ENCODE measurements around the gene ACTR1A. TPM values are rescaled to one million over a fixed set of nuclear protein-coding genes. Genes with fewer than 3 reads are reported as not detected.

ACTR1A gene
- 10 to 100 TPM; 42.1 to 68.1 (median 67.2) TPM for polyA plus RNA-seq
- long read RNA-seq, donor 1, transcript ACTR1A-201 (11 exons, 2,829 nt): major isoform, 28 of 35 reads
- long read RNA-seq, donor 1, partial matches to known transcripts: 5 of 35 reads
- long read RNA-seq, donor 1, other reads (novel, unspliced or antisense): 0 of 35 reads
- long read RNA-seq, donor 2, transcript ACTR1A-201 (11 exons, 2,829 nt): major isoform, 6 of 6 reads
- long read RNA-seq, donor 2, partial matches to known transcripts: 0 of 6 reads
- long read RNA-seq, donor 2, other reads (novel, unspliced or antisense): 0 of 6 reads
- long read RNA-seq, donor 3, transcript ACTR1A-201 (11 exons, 2,829 nt): major isoform, 7 of 7 reads
- long read RNA-seq, donor 3, partial matches to known transcripts: 0 of 7 reads
- long read RNA-seq, donor 3, other reads (novel, unspliced or antisense): 0 of 7 reads
- long read RNA-seq, donor 4, partial matches to known transcripts: 0 of 1 reads
- long read RNA-seq, donor 4, other reads (novel, unspliced or antisense): 0 of 1 reads
- long read RNA-seq, donor 5, transcript ACTR1A-201 (11 exons, 2,829 nt): major isoform, 5 of 6 reads
- long read RNA-seq, donor 5, partial matches to known transcripts: 0 of 6 reads
- long read RNA-seq, donor 5, other reads (novel, unspliced or antisense): 0 of 6 reads
- long read RNA-seq, donor 6, transcript ACTR1A-201 (11 exons, 2,829 nt): major isoform, 7 of 21 reads
- long read RNA-seq, donor 6, partial matches to known transcripts: 14 of 21 reads
- long read RNA-seq, donor 6, other reads (novel, unspliced or antisense): 0 of 21 reads
- long read RNA-seq, donor 7: 0 reads
- long read RNA-seq, donor 8, partial matches to known transcripts: 0 of 1 reads
- long read RNA-seq, donor 8, other reads (novel, unspliced or antisense): 0 of 1 reads
- long read RNA-seq, donor 9, partial matches to known transcripts: 0 of 3 reads
- long read RNA-seq, donor 9, other reads (novel, unspliced or antisense): 0 of 3 reads
- long read RNA-seq, donor 10, transcript ACTR1A-201 (11 exons, 2,829 nt): major isoform, 18 of 25 reads
- long read RNA-seq, donor 10, partial matches to known transcripts: 5 of 25 reads
- long read RNA-seq, donor 10, other reads (novel, unspliced or antisense): 0 of 25 reads

GRCh38 chr10:102502337-102503151, at the start of gene ACTR1A:
Gene ACTR1A, minus strand, starts transcription at chr10:102502712. Its CDS starts 65 bp downstream, at chr10:102502647.
- peak within 1 kb of the TSS; percentile 73 to 100 (median 82) for H3K4me3 ChIP-seq (ENCODE audit: low read depth in 1 of 3, low read length in 3 of 3)
- H3K27ac ChIP-seq (ENCODE audit: low read depth in 1 of 3, low read length in 2 of 3): peak within 1 kb of the TSS; percentile 77 to 92 (median 92)
- H3K27me3 ChIP-seq (ENCODE audit: control insufficient read depth in 3 of 3, insufficient read depth in 3 of 3, low read length in 3 of 3): no peaks in the 10 kb centered on the region
- peaks cover 0 to 12% (median 0%) of the 10 kb centered on the region in 3 donors for H3K36me3 ChIP-seq (ENCODE audit: control insufficient read depth in 3 of 3, insufficient read depth in 2 of 3, low read depth in 1 of 3, low read length in 3 of 3)
- H3K4me1 ChIP-seq (ENCODE audit: control insufficient read depth in 3 of 3, insufficient read depth in 2 of 3, low read depth in 1 of 3, low read length in 2 of 3): peaks cover 0 to 29% (median 0%) of the 10 kb centered on the region in 3 donors
- WGBS, 3 donors: 0% methylated on average over 41 to 42 of the region's 42 CpGs
- H3K9me3 ChIP-seq (ENCODE audit: control insufficient read depth in 2 of 2, insufficient read depth in 1 of 2, low read depth in 1 of 2, low read length in 1 of 2): no peaks in the 10 kb centered on the region
- DNase-seq (peak; percentile 99 to 100), FAIRE-seq (no peak)

GRCh38 chr10:102550636-102551210, 48.2 kb upstream of the ACTR1A start:
- Histone ChIP-seq H3K27ac (ENCODE audit: low read depth in 1 of 3, low read length in 2 of 3) (no peak overlapping the region), H3K27me3 (ENCODE audit: control insufficient read depth in 3 of 3, insufficient read depth in 3 of 3, low read length in 3 of 3) (no peaks in the 10 kb centered on the region), H3K4me1 (ENCODE audit: control insufficient read depth in 3 of 3, insufficient read depth in 2 of 3, low read depth in 1 of 3, low read length in 2 of 3) (no peaks in the 10 kb centered on the region)

GRCh38 chr10:102549549-102549948, 47.0 kb upstream of the ACTR1A start:
- no peaks in the 10 kb centered on the region for H3K9me3 ChIP-seq (ENCODE audit: control insufficient read depth in 2 of 2, insufficient read depth in 1 of 2, low read depth in 1 of 2, low read length in 1 of 2)
- WGBS, 3 donors: 83 to 96% (median 94%) methylated on average over 1 of the region's 1 CpG
- no peaks in the 10 kb centered on the region for H3K4me1 ChIP-seq (ENCODE audit: control insufficient read depth in 3 of 3, insufficient read depth in 2 of 3, low read depth in 1 of 3, low read length in 2 of 3)
- no peak overlapping the region for H3K27ac ChIP-seq (ENCODE audit: low read depth in 1 of 3, low read length in 2 of 3)
- H3K36me3 ChIP-seq (ENCODE audit: control insufficient read depth in 3 of 3, insufficient read depth in 2 of 3, low read depth in 1 of 3, low read length in 3 of 3): peaks cover 4 to 29% (median 4%) of the 10 kb centered on the region in 3 donors
- H3K27me3 ChIP-seq (ENCODE audit: control insufficient read depth in 3 of 3, insufficient read depth in 3 of 3, low read length in 3 of 3): no peaks in the 10 kb centered on the region
- DNase-seq: no peak
- H3K4me3 ChIP-seq (ENCODE audit: low read depth in 1 of 3, low read length in 3 of 3): no peak overlapping the region
- FAIRE-seq: no peak

More at GRCh38 chr10:102550636-102551210, 48.2 kb upstream of the ACTR1A start:
- H3K36me3 ChIP-seq (ENCODE audit: control insufficient read depth in 3 of 3, insufficient read depth in 2 of 3, low read depth in 1 of 3, low read length in 3 of 3): peaks cover 4 to 29% (median 4%) of the 10 kb centered on the region in 3 donors
- no peaks in the 10 kb centered on the region for H3K9me3 ChIP-seq (ENCODE audit: control insufficient read depth in 2 of 2, insufficient read depth in 1 of 2, low read depth in 1 of 2, low read length in 1 of 2)
- DNase-seq (no peak), FAIRE-seq (no peak)
- 96 to 98% (median 96%) methylated on average over 9 of the region's 9 CpGs for WGBS, 3 donors
- no peak overlapping the region for H3K4me3 ChIP-seq (ENCODE audit: low read depth in 1 of 3, low read length in 3 of 3)

GRCh38 chr10:102546606-102547320, 44.3 kb upstream of the ACTR1A start:
- H3K27me3 ChIP-seq (ENCODE audit: control insufficient read depth in 3 of 3, insufficient read depth in 3 of 3, low read length in 3 of 3): no peaks in the 10 kb centered on the region
- peaks cover 4 to 21% (median 4%) of the 10 kb centered on the region in 3 donors for H3K36me3 ChIP-seq (ENCODE audit: control insufficient read depth in 3 of 3, insufficient read depth in 2 of 3, low read depth in 1 of 3, low read length in 3 of 3)
- H3K9me3 ChIP-seq (ENCODE audit: control insufficient read depth in 2 of 2, insufficient read depth in 1 of 2, low read depth in 1 of 2, low read length in 1 of 2): no peaks in the 10 kb centered on the region
- H3K27ac ChIP-seq (ENCODE audit: low read depth in 1 of 3, low read length in 2 of 3): no peak overlapping the region
- WGBS, 3 donors: 74 to 92% (median 81%) methylated on average over 12 of the region's 12 CpGs
- FAIRE-seq: no peak
- H3K4me3 ChIP-seq (ENCODE audit: low read depth in 1 of 3, low read length in 3 of 3): no peak overlapping the region
- no peaks in the 10 kb centered on the region for H3K4me1 ChIP-seq (ENCODE audit: control insufficient read depth in 3 of 3, insufficient read depth in 2 of 3, low read depth in 1 of 3, low read length in 2 of 3)
- no peak for DNase-seq

- Histone ChIP-seq H3K9me3 (ENCODE audit: control insufficient read depth in 2 of 2, insufficient read depth in 1 of 2, low read depth in 1 of 2, low read length in 1 of 2) (no peaks in the 10 kb centered on the region), H3K4me3 (ENCODE audit: low read depth in 1 of 3, low read length in 3 of 3) (no peak overlapping the region), H3K36me3 (ENCODE audit: control insufficient read depth in 3 of 3, insufficient read depth in 2 of 3, low read depth in 1 of 3, low read length in 3 of 3) (peaks cover 1 to 17% (median 2%) of the 10 kb centered on the region in 3 donors), H3K4me1 (ENCODE audit: control insufficient read depth in 3 of 3, insufficient read depth in 2 of 3, low read depth in 1 of 3, low read length in 2 of 3) (no peaks in the 10 kb centered on the region), H3K27me3 (ENCODE audit: control insufficient read depth in 3 of 3, insufficient read depth in 3 of 3, low read length in 3 of 3) (no peaks in the 10 kb centered on the region), H3K27ac (ENCODE audit: low read depth in 1 of 3, low read length in 2 of 3) (no peak overlapping the region)
- FAIRE-seq (no peak), DNase-seq (no peak)
- 30 to 63% (median 62%) methylated on average over 2 of the region's 2 CpGs for WGBS, 3 donors
These were observed 43.5 kb upstream of the ACTR1A start for GRCh38 chr10:102545997-102546396.

- no peaks in the 10 kb centered on the region for H3K27me3 ChIP-seq (ENCODE audit: control insufficient read depth in 3 of 3, insufficient read depth in 3 of 3, low read length in 3 of 3)
- H3K9me3 ChIP-seq (ENCODE audit: control insufficient read depth in 2 of 2, insufficient read depth in 1 of 2, low read depth in 1 of 2, low read length in 1 of 2): no peaks in the 10 kb centered on the region
- H3K4me1 ChIP-seq (ENCODE audit: control insufficient read depth in 3 of 3, insufficient read depth in 2 of 3, low read depth in 1 of 3, low read length in 2 of 3): no peaks in the 10 kb centered on the region
- peaks cover 0 to 12% (median 0%) of the 10 kb centered on the region in 3 donors for H3K36me3 ChIP-seq (ENCODE audit: control insufficient read depth in 3 of 3, insufficient read depth in 2 of 3, low read depth in 1 of 3, low read length in 3 of 3)
- 80 to 83% (median 81%) methylated on average over 7 of the region's 7 CpGs for WGBS, 3 donors
- FAIRE-seq (no peak), DNase-seq (no peak)
- H3K27ac ChIP-seq (ENCODE audit: low read depth in 1 of 3, low read length in 2 of 3): no peak overlapping the region
- H3K4me3 ChIP-seq (ENCODE audit: low read depth in 1 of 3, low read length in 3 of 3): no peak overlapping the region
These were observed 42.9 kb upstream of the ACTR1A start for GRCh38 chr10:102545265-102545871.

Measured in small intestine (tissue), 16 donors.